ENCODE results near the gene OR2G2.

OR2G2 gene

Small RNA genes lying within 50 kb of the gene (small RNA-seq; reads per million reads assigned to genes)
- 0 reads per million in 2 experiments for gene RF00026
